ENCODE measurements around the gene ZEB1. TPM values are rescaled to one million over a fixed set of nuclear protein-coding genes. Genes with fewer than 3 reads are reported as not detected.

The ZEB1 gene
- total RNA-seq, 1 donor from 2014 or later = 38.7 TPM

DNA sequence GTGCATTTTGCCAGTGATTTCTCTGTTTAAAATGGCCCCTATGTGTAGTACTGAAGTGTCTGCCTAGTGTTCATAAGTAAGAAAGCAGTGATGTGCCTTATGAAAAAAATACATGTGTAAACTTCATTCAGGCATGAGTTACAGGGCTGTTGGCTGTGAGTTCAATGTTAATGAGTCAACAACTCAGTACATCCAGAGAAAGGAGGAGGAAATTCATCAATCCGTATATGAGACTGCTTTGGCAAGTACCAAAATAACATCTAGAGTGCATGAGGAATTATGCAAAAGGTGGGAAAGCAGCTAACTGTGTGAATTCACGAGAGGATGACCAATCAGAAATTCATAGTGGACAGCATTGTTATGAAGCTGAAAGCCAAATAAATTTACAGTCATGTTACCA is 255.6 kb downstream of the ZEB1 start:
- no peak overlapping the region for H3K4me3 Mint-ChIP-seq
- peaks cover 20% of the 10 kb centered on the region for H3K9me3 Mint-ChIP-seq
- no peaks in the 10 kb centered on the region for H3K27me3 Mint-ChIP-seq (ENCODE audit: low read depth)
- no peak for DNase-seq (ENCODE audit: low read depth, low spot score)
- H3K36me3 Mint-ChIP-seq (ENCODE audit: low read depth) = peaks cover 9% of the 10 kb centered on the region
- H3K4me1 Mint-ChIP-seq = peaks cover 11% of the 10 kb centered on the region
- no peak overlapping the region for H3K27ac Mint-ChIP-seq (ENCODE audit: unreplicated experiment)
- TF ChIP-seq, protein P1, sequence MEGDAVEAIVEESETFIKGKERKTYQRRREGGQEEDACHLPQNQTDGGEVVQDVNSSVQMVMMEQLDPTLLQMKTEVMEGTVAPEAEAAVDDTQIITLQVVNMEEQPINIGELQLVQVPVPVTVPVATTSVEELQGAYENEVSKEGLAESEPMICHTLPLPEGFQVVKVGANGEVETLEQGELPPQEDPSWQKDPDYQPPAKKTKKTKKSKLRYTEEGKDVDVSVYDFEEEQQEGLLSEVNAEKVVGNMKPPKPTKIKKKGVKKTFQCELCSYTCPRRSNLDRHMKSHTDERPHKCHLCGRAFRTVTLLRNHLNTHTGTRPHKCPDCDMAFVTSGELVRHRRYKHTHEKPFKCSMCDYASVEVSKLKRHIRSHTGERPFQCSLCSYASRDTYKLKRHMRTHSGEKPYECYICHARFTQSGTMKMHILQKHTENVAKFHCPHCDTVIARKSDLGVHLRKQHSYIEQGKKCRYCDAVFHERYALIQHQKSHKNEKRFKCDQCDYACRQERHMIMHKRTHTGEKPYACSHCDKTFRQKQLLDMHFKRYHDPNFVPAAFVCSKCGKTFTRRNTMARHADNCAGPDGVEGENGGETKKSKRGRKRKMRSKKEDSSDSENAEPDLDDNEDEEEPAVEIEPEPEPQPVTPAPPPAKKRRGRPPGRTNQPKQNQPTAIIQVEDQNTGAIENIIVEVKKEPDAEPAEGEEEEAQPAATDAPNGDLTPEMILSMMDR (conservative IDR thresholded peaks at IDR 0.05) = no peak

GRCh38 chr10:31578181-31578852 is 259.3 kb downstream of the ZEB1 start:
- TF ChIP-seq, protein P1 (conservative IDR thresholded peaks at IDR 0.05) = no peak
- H3K27ac Mint-ChIP-seq (ENCODE audit: unreplicated experiment) = peak overlapping the region; percentile 90
- H3K4me1 Mint-ChIP-seq = peaks cover 21% of the 10 kb centered on the region
- no peaks in the 10 kb centered on the region for H3K27me3 Mint-ChIP-seq (ENCODE audit: low read depth)
- peaks cover 6% of the 10 kb centered on the region for H3K36me3 Mint-ChIP-seq (ENCODE audit: low read depth)
- H3K4me3 Mint-ChIP-seq = no peak overlapping the region
- DNase-seq (ENCODE audit: low read depth, low spot score) = no peak
- peaks cover 16% of the 10 kb centered on the region for H3K9me3 Mint-ChIP-seq

DNA sequence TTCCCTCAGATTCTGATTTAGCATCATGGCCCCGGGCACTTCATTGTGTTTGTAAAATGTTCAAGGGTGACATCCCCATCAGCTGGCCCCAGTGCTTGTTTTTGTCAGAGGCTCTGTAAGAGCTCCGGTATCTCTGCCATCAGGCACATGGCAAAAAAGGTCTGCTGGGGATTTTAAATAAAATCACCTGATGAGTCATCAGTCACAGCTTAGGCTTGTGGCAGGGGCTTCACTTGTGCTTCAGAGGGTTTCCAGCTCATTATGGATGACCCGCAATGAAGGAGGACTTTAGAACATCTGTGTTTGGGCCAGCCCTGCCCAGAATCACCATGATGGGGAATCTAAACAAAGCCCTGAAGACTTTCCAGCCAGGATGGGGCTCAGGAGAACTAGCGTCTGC is 259.9 kb downstream of the ZEB1 start:
- Mint-ChIP-seq H3K27ac (ENCODE audit: unreplicated experiment) (no peak overlapping the region), H3K27me3 (ENCODE audit: low read depth) (no peaks in the 10 kb centered on the region), H3K9me3 (peaks cover 16% of the 10 kb centered on the region), H3K36me3 (ENCODE audit: low read depth) (peaks cover 6% of the 10 kb centered on the region), H3K4me3 (no peak overlapping the region), H3K4me1 (peaks cover 27% of the 10 kb centered on the region)
- TF ChIP-seq, protein P1 (conservative IDR thresholded peaks at IDR 0.05) = no peak
- DNase-seq (ENCODE audit: low read depth, low spot score) = no peak

Measured in neural crest cell (in vitro differentiated cells).